ENCODE measurements around the gene SLC19A3.
"Not testable (repeated sequence)": the region's sequence is repeated elsewhere in the genome, so short reads cannot be mapped to it uniquely, and the experiment has no call there.

Gene SLC19A3

DNA sequence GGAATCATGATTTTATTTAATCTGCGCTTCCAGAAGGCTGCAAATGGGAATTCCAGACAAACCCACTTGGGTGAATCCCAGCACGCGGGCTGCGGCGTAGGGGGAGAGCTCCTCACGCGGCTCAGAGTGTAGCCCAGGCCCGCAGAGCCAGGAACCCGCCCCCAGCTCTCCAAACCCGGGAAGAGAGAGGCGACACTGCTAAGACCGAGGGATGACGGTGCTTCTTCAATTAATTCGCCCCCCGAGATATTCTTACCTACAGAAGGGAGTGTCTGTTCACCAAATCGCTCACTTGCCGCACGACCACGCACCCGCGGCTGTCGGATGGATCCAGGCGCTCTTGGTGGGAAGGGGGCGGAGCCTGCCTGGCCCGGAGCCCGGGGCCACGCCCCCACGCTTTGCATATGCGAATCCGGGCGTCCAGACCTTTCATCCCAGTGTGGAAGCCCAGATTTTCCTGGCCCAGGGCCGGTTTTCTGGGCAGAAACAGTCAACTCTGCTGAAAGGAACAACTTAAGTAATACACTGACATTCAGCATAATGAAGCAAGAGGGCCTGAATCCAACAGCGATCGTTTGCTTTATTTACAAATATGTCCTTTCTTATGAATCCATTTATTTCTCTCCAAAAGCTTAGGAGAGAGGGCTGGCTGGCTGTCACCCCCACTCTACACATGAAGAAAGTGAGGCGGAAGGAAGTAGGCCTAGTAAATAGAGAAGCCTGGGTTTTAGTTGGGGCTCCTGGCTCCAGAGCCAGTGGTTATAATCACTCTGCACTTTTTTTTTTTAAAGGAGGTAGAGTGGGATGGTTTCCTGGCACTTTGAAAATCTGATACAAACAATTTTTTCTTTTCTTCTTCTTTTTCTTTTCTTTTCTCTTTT is at the start of gene SLC19A3:
SLC19A3 (minus strand) TSS at position 342 of the 881 bp plus-strand sequence. CDS start 15,710 bp downstream, outside the sequence.
- no peak for DNase-seq (ENCODE audit: low read depth)

DNA sequence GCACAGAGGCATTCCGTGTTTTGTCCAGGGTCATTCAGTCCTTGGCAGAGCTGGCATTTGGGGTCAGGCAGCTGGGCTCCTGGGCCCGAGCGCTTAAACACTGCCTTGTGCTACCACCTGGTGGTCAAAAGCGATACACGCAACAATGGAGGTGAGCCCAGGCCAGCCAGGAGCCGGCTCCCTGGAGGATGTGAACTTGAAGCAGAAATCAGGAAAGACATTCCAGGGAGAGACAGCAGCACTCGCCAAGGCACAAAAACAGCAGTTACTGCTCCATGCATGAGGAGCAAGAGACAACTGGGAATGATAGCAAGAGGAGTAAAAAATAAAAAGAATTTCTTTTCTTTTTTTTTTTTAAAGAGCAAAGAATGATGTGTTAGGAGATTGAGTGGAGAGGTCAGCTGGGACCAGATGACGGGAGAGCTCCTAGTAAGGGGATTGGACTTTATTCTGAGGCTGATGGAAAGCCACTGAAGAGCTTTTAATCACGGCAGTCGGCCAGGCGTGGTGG is 48.6 kb upstream of the SLC19A3 start:
- DNase-seq (ENCODE audit: low read depth) = peak; percentile 28

GRCh38 chr2:227765788-227766372 is 48.1 kb upstream of the SLC19A3 start:
- DNase-seq (ENCODE audit: low read depth) = no peak

DNA sequence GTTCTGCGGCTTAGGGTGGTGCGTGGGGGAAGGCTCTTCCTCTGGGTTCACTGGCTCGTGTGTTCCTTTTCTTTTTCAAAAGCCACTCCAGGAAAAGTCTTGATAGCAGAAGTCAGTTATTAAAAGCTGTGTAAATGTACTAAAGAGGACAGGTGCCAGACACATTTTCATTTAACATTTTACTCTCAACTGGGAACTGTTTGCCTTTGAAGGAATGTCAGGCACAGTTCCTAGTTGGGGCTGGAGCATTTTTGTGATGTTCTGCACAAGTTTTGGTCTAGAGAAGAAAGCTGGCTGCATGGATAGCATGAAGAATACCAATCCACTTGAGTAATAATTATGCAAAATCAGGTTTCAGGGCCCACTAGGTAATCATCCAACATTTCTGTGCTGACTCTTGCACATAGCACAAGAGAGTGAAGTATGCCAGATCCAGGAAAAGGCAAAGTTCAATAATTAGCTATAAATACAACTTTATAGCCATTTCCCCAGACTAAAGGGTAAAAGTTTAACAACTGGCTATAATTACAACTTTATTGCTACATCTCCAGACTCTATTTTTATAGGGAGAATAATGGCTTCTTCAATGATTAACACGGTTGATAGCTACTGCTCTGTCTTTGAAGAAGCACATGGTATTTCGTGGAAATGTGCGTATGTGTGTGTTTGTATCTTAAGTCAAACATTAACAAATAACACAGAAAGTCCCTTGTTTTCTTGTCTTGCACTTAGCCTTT is 44.1 kb upstream of the SLC19A3 start:
- no peak for DNase-seq (ENCODE audit: low read depth)

DNA sequence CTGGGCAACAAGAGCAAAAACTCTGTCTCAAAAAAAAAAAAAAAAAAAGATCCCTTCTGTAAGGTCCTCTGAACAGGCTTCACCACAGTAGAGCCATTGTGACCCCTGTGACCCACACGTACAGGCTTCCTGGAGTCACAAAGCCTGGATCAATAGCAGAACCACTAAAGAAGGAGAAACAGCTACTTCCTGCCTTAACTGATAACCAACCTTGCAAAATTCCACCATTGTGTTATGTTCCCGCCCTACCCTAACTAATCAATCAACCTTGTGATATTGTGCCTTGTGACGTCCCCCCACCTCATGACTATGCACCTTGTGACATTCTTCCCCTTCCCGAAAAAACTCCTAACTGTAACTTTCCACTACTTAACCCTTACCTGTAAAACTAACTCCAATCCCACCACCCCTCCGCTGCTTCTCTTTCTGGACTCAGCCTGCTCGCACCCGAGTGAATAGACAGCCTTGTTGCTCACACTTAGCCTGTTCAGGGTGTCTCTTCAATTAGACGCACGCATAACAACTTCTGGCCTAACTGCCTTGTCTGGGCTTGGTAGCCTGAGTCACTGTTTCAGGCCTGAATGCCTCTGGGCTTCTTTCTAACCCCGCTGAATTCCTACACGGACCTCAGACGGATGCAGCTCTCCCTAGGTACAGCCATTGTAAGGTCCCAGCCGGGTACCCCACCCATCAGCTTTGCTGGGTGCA is 41.7 kb upstream of the SLC19A3 start:
- DNase-seq (ENCODE audit: low read depth) = no peak

DNA sequence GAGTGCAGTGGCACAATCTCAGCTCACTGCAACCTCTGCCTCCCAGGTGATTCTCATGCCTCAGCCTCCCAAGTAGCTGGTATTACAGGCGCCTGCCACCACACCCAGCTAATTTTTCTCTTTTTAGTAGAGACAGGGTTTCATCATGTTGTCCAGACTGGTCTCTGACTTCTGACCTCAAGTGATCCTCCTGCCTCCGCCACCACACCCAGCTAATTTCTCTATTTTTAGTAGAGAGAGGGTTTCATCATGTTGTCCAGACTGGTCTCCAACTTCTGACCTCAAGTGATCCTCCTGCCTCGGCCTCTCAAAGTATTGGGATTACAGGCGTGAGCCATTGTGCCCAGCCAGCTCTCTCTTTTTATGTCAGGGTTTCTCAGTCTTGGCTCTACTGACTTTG is 38.4 kb upstream of the SLC19A3 start:
- DNase-seq (ENCODE audit: low read depth) = not testable (repeated sequence)

- no peak for DNase-seq (ENCODE audit: low read depth)
Measured at GRCh38 chr2:227748079-227748478, 30.3 kb upstream of the SLC19A3 start.

- DNase-seq (ENCODE audit: low read depth) = no peak
Measured at GRCh38 chr2:227745594-227745993, 27.8 kb upstream of the SLC19A3 start, which contains the start of gene SCYGR8. TSS of gene SCYGR8 (plus strand) at chr2:227745894. CDS start at chr2:227745894, 0 bp downstream.

DNA sequence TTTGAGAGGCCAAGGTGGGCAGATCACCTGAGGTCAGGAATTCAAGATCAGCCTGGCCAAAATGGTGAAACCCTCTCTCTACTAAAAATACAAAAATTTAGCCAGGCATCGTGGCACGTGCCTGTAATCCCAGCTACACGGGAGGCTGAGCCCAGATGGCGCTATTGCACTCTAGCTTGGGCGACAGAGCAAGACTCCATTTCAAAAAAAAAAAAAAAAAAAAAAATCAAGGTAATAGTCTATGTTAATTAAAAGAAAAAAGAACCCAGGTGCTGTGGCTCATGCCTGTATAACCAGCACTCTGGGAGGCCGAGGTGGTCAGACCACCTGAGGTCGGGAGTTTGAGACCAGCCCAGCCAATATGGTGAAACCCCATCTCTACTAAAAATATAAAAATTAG is 22.9 kb upstream of the SLC19A3 start:
- not testable (repeated sequence) for DNase-seq (ENCODE audit: low read depth)

- DNase-seq (ENCODE audit: low read depth) = no peak
Measured at GRCh38 chr2:227739351-227739750, 21.5 kb upstream of the SLC19A3 start.

DNA sequence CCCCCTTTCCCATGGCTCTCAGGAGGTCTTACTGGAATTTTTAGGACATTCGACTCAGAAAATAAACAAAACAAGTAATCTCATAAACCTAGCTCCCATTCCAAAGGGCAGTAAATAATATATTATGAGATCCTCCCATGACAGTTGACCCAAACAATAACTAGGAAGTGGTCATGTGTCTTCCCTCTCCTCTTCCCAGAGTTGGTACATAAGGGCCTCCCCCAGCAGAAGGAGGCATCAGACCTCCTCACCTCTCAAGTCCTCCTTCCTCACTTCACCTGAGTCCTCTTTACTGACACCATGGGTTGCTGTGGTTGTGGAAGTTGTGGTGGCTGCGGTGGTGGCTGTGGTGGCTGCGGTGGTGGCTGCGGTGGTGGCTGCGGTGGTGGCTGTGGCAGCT is 10.2 kb upstream of the SLC19A3 start, which contains the start of gene SCYGR7:
SCYGR7 (plus strand) TSS at position 301 of the 400 bp plus-strand sequence; CDS start at position 301, 0 bp downstream.
- DNase-seq (ENCODE audit: low read depth) = no peak

DNA sequence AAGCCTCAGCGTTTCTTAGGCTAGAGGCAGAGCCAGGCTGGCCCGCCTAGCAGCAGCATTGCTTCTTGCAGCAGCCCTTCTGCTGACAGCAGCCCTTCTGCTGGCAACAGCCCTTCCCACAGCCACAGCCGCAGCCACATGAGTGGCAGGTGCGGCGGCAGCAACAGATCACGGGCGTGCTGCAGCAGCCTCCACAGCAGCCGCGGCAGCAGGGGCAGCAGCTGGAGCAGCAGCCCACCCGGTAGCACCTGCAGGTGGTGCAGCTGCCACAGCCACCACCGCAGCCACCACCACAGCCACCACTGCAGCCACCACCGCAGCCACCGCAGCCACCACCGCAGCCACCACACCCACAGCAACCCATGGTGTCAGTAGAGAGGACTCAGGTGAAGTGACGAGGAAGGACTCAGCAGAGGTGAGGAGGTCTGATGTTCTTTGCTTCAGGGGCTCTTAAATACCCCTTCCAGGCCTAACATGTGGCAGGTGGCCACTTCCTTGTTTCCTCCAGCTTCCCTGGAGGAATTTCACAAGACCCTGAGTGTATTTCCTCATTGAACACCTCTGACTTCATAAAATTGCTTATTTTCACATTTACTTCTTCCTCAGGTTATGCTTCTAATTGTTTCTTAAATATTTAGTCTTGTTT is 6.7 kb upstream of the SLC19A3 start, which contains the start of gene SCYGR6:
SCYGR6 (minus strand) TSS at position 364 of the 646 bp plus-strand sequence; CDS start at position 364, 0 bp downstream.
- DNase-seq (ENCODE audit: low read depth) = no peak

GRCh38 chr2:227722821-227723220 is 5.0 kb upstream of the SLC19A3 start:
- not testable (repeated sequence) for DNase-seq (ENCODE audit: low read depth)

- no peak for DNase-seq (ENCODE audit: low read depth)
Measured at GRCh38 chr2:227720680-227721079, 2.9 kb upstream of the SLC19A3 start.

DNA sequence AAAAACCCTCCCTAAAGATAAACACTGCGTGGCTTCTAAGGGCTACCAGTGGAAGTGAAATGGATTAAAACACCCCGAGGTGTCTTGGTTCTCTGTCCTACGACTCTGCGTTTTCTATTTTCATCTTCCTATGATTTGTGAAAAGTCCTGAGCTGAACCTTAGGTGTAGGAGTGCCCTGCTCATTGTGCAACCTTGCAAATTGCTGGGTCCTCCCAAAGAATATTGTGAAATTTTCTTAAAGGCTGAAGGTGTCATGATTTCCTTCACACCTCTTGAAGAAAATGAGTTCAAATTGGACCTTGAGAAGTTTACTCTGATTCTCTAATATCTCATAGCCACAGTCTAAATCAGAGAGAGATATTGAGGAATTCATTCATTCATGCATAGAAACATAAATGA is 1.8 kb upstream of the SLC19A3 start:
- DNase-seq (ENCODE audit: low read depth) = no peak

DNA sequence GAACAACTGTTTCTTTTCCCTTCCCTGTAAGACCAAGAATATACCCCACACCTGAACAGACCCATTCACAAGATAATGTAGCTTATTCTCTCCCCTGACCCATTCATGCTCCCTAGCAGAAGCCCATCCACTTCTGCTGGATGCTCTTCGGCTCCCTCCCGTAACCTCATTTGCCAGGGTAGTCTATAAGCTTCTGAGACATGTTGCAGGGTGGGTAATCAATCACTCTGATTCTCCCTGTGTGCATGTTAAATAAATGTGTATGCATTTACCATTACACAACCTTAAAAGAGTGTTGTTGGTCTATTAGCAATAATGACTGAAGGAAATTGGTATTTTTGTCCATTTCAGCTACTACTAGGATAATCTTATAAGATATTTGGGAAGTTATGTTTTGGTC is 1.3 kb downstream of the SLC19A3 start:
- DNase-seq (ENCODE audit: low read depth) = no peak

DNA sequence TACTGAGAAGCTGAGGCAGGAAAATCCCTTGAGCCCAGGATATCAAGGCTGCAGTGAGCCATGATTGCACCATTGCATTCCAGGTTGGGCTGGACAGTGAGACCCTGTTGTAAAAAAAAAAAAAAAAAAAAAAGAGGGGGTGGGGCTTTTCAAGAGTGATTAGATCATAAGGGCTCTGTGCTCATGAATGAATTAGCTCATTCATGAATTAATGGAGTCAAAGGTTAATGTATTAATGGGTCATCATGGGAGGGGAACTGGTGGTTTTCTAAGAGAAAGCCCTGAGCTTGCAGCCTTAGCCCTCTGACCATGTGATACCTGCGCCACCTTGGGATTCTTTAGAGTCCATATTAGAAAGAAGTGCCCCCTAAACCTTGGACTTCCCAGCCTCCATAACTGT is 4.5 kb downstream of the SLC19A3 start:
- no peak for DNase-seq (ENCODE audit: low read depth)

- no peak for DNase-seq (ENCODE audit: low read depth)
Measured at GRCh38 chr2:227710986-227711385, 6.8 kb downstream of the SLC19A3 start.

GRCh38 chr2:227707390-227707789 is 10.4 kb downstream of the SLC19A3 start:
- DNase-seq (ENCODE audit: low read depth) = no peak

- no peak for DNase-seq (ENCODE audit: low read depth)
Measured at GRCh38 chr2:227706859-227707258, 11.0 kb downstream of the SLC19A3 start.

- DNase-seq (ENCODE audit: low read depth) = no peak
Measured at GRCh38 chr2:227703961-227704360, 13.9 kb downstream of the SLC19A3 start.

Data from stimulated activated CD8-positive, alpha-beta memory T cell treated with anti-CD3 and anti-CD28 coated beads, Interleukin-12 subunit alpha, Interleukin-12 subunit beta, amount 100 ng/mL, for 1 hour (primary cell).